Neural progenitor cell (in vitro differentiated cells): ENCODE results near the gene CMAS.

Experiments used
- EZH2 ChIP-seq: fragments of 200-600 bp; sonication (generic); IDR thresholded peaks from 2 replicates; pipeline ENCODE4 v1.6.1; 2017; ENCODE audit warnings: antibody characterized with exemption, mild to moderate bottlenecking, moderate library complexity
- TF ChIP-seq, protein P1 (sequence below): fragments of 200-600 bp; sonication (generic); IDR thresholded peaks from 2 replicates; pipeline ENCODE4 v1.5.1; 2017; ENCODE audit warnings: antibody characterized with exemption, mild to moderate bottlenecking

GRCh38 chr12:22018860-22019259 is 27.2 kb upstream of the CMAS start:
- TF ChIP-seq, protein P1, sequence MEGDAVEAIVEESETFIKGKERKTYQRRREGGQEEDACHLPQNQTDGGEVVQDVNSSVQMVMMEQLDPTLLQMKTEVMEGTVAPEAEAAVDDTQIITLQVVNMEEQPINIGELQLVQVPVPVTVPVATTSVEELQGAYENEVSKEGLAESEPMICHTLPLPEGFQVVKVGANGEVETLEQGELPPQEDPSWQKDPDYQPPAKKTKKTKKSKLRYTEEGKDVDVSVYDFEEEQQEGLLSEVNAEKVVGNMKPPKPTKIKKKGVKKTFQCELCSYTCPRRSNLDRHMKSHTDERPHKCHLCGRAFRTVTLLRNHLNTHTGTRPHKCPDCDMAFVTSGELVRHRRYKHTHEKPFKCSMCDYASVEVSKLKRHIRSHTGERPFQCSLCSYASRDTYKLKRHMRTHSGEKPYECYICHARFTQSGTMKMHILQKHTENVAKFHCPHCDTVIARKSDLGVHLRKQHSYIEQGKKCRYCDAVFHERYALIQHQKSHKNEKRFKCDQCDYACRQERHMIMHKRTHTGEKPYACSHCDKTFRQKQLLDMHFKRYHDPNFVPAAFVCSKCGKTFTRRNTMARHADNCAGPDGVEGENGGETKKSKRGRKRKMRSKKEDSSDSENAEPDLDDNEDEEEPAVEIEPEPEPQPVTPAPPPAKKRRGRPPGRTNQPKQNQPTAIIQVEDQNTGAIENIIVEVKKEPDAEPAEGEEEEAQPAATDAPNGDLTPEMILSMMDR = peak; percentile 52
- no peak for TF ChIP-seq EZH2
